CD14-positive monocyte (primary cell): ENCODE measurements around the gene RPS5. TPM values are rescaled to one million over a fixed set of nuclear protein-coding genes. Genes with fewer than 3 reads are reported as not detected.

ENCODE experiments used
- DNase-seq, 3 donors: peaks; one replicate each; pipeline ENCODE4 v3.0.0-alpha.2; 2011 to 2022
- H2AFZ ChIP-seq: 2 replicates; pipeline ENCODE4 v1.6.0; 2012; ENCODE audit warnings: mild to moderate bottlenecking, low read depth, low read length, inconsistent platforms; ENCODE audit not compliant: insufficient read depth, poor library complexity, severe bottlenecking
- H3K27ac ChIP-seq, 2 donors: 1 replicate in 1 of 2; 2 replicates in 1 of 2; pipeline ENCODE4 v1.5.1; 2012 to 2013; ENCODE audit warnings: low read length in 2 of 2, control low read depth in 1 of 2, inconsistent platforms in 1 of 2, low read depth in 1 of 2, mild to moderate bottlenecking in 1 of 2
- H3K27me3 ChIP-seq, 2 donors: one replicate each; pipeline versions ENCODE4 v1.6.0 to v1.6.1; 2011 to 2013; ENCODE audit warnings: low read length in 2 of 2; ENCODE audit not compliant: control insufficient read depth in 2 of 2, insufficient read depth in 2 of 2
- H3K36me3 ChIP-seq, 2 donors: replicated peaks in 1 of 2; 1 replicate in 1 of 2; 2 replicates in 1 of 2; pipeline versions ENCODE4 v1.5.1 to v1.6.1; 2012 to 2013; ENCODE audit warnings: low read length in 2 of 2, control low read depth in 1 of 2, inconsistent platforms in 1 of 2, mild to moderate bottlenecking in 1 of 2; ENCODE audit not compliant: insufficient read depth in 2 of 2, control insufficient read depth in 1 of 2
- H3K4me1 ChIP-seq, 2 donors: 1 replicate in 1 of 2; 2 replicates in 1 of 2; pipeline versions ENCODE4 v1.5.1 to v1.6.1; 2012 to 2013; ENCODE audit warnings: low read length in 2 of 2, control low read depth in 1 of 2, inconsistent platforms in 1 of 2, mild to moderate bottlenecking in 1 of 2, moderate library complexity in 1 of 2; ENCODE audit not compliant: insufficient read depth in 2 of 2, control insufficient read depth in 1 of 2
- H3K4me2 ChIP-seq: replicated peaks from 2 replicates; pipeline ENCODE3; 2012; ENCODE audit warnings: low read length, moderate library complexity, mild to moderate bottlenecking; ENCODE audit not compliant: poor library complexity, severe bottlenecking; ENCODE audit errors: extremely low read depth
- H3K4me3 ChIP-seq, 3 experiments: fragments of 200-600 bp in 1 of 3; sonication (generic) in 1 of 3; replicated peaks in 1 of 3; 1 replicate in 2 of 3; 2 replicates in 1 of 3; pipeline ENCODE4 v1.5.1; 2011 to 2013; ENCODE audit warnings: low read length in 3 of 3, mild to moderate bottlenecking in 3 of 3, control low read depth in 2 of 3, low read depth in 2 of 3, inconsistent platforms in 1 of 3, moderate library complexity in 1 of 3
- H3K79me2 ChIP-seq: 2 replicates; pipeline ENCODE4 v1.6.0; 2012; ENCODE audit warnings: mild to moderate bottlenecking, control low read depth, inconsistent platforms, low read length, moderate library complexity; ENCODE audit not compliant: insufficient read depth
- H3K9ac ChIP-seq: 2 replicates; pipeline ENCODE4 v1.6.0; 2017; ENCODE audit warnings: low read length, mild to moderate bottlenecking; ENCODE audit not compliant: insufficient read depth, poor library complexity, severe bottlenecking
- H3K9me3 ChIP-seq, 2 donors: replicated peaks in 1 of 2; 1 replicate in 1 of 2; 2 replicates in 1 of 2; pipeline versions ENCODE4 v1.5.1 to v1.6.1; 2012 to 2013; ENCODE audit warnings: low read length in 2 of 2, control low read depth in 1 of 2; ENCODE audit not compliant: control insufficient read depth in 1 of 2, insufficient read depth in 1 of 2
- H4K20me1 ChIP-seq: 2 replicates; pipeline ENCODE4 v1.6.0; 2012; ENCODE audit warnings: mild to moderate bottlenecking, low read length, control low read depth, moderate library complexity; ENCODE audit not compliant: insufficient read depth
- H3K27ac Mint-ChIP-seq, 7 donors: one replicate each; pipeline ENCODE4 v1.8.0; 2020; ENCODE audit warnings: mild to moderate bottlenecking in 7 of 7, mixed read lengths in 7 of 7, moderate library complexity in 6 of 7, inconsistent platforms in 2 of 7
- H3K27me3 Mint-ChIP-seq, 3 donors: one replicate each; pipeline ENCODE4 v1.8.0; 2021 to 2022; ENCODE audit warnings: low read depth in 3 of 3, mild to moderate bottlenecking in 3 of 3, mixed read lengths in 3 of 3, moderate library complexity in 3 of 3, inconsistent platforms in 1 of 3
- H3K36me3 Mint-ChIP-seq, 2 donors: one replicate each; pipeline ENCODE4 v1.8.0; 2020; ENCODE audit warnings: mixed read lengths in 2 of 2, inconsistent platforms in 1 of 2, mild to moderate bottlenecking in 1 of 2
- H3K4me1 Mint-ChIP-seq: one replicate; pipeline ENCODE4 v1.8.0; 2020; ENCODE audit warnings: mild to moderate bottlenecking, mixed read lengths
- H3K4me3 Mint-ChIP-seq, 2 donors: one replicate each; pipeline ENCODE4 v1.8.0; 2020; ENCODE audit warnings: mild to moderate bottlenecking in 2 of 2, mixed read lengths in 2 of 2, moderate library complexity in 1 of 2
- H3K9me3 Mint-ChIP-seq, 7 donors: one replicate each; pipeline ENCODE4 v1.8.0; 2020 to 2022; ENCODE audit warnings: mixed read lengths in 7 of 7, mild to moderate bottlenecking in 6 of 7, moderate library complexity in 6 of 7, inconsistent platforms in 2 of 7
- WGBS: methylation state at CpG from one replicate; pipeline ENCODE4 v1.1.5; 2013; ENCODE audit warnings: missing lambda C conversion rate; ENCODE audit not compliant: insufficient coverage; 5-methylcytosine and 5-hydroxymethylcytosine counted together
- intact Hi-C, 2 donors: fragments of 100-400 bp; cut with micrococcal nuclease; formaldehyde crosslinking; loops; one replicate each; pipeline versions ENCODE4 v1.15.0 to v1.15.1; 2023
- polyA plus RNA-seq, 3 donors: library from polyadenylated mRNA; depleted of rRNA in 1 of 3; unstranded in 2 of 3; stranded (reverse) in 1 of 3; fragments of 300-500 nt in 2 of 3; fragments of >200 nt in 1 of 3; fragmentation: Illumina TruSeq in 2 of 3; gene quantifications; 1 replicate in 2 of 3; 2 replicates in 1 of 3; pipeline ENCODE4 v1.2.3, GENCODE V29; 2012 to 2021
- TF ChIP-seq, protein P1 (sequence below): fragments of 200-600 bp; IDR thresholded peaks from one replicate; pipeline ENCODE4 v1.8.0; 2022; ENCODE audit warnings: antibody characterized with exemption, mild to moderate bottlenecking

The RPS5 gene
- polyA plus RNA-seq, 3 donors: 485 to 1,381 (median 580) TPM

DNA sequence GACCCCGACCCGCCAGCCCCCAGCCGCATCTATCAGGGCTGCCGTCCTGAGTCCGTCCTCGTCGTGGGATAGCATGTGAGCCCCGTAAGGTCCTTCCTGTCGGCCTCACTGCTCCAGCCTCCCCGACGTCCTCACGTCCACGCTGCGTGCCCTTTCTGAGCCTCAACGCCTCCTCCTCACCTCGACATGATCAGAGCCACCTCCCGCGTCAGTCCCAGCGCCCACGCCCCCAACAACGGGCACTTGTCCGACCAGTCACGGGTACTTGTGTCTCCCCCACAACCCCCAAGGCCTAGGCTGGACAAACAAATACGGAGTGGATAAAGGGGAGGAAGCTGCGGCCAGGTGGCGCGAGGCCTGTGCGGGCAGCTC is 25.2 kb upstream of the RPS5 start:
- peak overlapping the region; percentile 95 to 100 for H3K4me3 Mint-ChIP-seq
- H3K27me3 Mint-ChIP-seq: peaks cover 7 to 22% (median 12%) of the 10 kb centered on the region in 3 donors
- Histone ChIP-seq H2AFZ (peak overlapping the region; percentile 93), H3K27ac (peak overlapping the region; percentile 72 to 85), H3K4me2 (peak overlapping the region; percentile 85), H3K4me3 (peak overlapping the region; percentile 46 to 82 (median 64)), H3K9me3 (no peaks in the 10 kb centered on the region), H3K79me2 (no peaks in the 10 kb centered on the region), H3K4me1 (peaks cover 28 to 40% of the 10 kb centered on the region in 2 donors), H4K20me1 (no peaks in the 10 kb centered on the region), H3K36me3 (no peaks in the 10 kb centered on the region), H3K27me3 (peaks cover 0 to 9% of the 10 kb centered on the region in 2 donors), H3K9ac (peak overlapping the region; percentile 74)
- intact Hi-C loops: no loop called here
- no peaks in the 10 kb centered on the region for H3K36me3 Mint-ChIP-seq
- TF ChIP-seq, protein P1, sequence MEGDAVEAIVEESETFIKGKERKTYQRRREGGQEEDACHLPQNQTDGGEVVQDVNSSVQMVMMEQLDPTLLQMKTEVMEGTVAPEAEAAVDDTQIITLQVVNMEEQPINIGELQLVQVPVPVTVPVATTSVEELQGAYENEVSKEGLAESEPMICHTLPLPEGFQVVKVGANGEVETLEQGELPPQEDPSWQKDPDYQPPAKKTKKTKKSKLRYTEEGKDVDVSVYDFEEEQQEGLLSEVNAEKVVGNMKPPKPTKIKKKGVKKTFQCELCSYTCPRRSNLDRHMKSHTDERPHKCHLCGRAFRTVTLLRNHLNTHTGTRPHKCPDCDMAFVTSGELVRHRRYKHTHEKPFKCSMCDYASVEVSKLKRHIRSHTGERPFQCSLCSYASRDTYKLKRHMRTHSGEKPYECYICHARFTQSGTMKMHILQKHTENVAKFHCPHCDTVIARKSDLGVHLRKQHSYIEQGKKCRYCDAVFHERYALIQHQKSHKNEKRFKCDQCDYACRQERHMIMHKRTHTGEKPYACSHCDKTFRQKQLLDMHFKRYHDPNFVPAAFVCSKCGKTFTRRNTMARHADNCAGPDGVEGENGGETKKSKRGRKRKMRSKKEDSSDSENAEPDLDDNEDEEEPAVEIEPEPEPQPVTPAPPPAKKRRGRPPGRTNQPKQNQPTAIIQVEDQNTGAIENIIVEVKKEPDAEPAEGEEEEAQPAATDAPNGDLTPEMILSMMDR: no peak
- H3K4me1 Mint-ChIP-seq: peaks cover 27% of the 10 kb centered on the region
- peak overlapping the region; percentile 88 to 95 (median 95) for H3K27ac Mint-ChIP-seq
- peak; percentile 25 to 37 (median 26) for DNase-seq
- H3K9me3 Mint-ChIP-seq: peaks cover 0 to 7% (median 0%) of the 10 kb centered on the region in 7 donors
- WGBS: 6% methylated on average over 20 of the region's 28 CpGs

DNA sequence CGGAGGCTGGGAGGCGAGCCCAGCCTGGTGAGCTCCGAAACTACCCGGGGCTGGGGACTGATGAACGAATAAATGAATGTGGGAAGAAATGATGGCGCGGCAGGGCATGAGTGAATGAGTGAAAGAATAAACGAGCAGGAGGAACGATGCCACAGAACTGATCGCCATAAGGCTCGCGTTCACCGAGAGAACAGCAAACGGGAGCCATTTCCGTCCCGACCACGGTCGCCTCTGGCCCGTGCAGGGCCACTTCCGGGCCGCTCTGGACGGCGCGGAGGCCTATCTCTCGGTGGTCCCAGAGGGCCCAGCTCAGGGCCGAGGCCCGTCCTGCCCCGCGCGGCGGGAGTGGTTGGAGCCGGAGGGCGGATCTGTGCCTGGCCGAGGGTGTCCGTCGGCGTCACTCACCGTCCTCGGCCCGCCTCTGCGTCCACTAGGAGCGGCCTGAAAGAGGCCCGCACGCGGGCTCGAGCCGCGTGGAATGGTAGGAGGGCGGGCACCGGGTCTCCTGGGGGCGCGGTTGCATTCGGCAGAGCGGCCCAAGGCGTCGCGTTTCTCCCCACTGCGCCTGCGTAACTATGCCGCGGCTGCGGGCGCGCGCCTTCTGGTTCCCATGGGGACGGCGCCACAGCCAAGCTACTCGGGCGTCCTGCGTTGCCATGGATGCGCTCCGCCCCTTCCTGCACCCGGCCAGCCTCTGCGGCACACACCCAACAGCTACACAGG is 24.6 kb upstream of the RPS5 start, which contains the start of gene ZNF497:
Gene ZNF497, minus strand, starts transcription at position 480 of the 723 bp plus-strand sequence. CDS start 5,116 bp downstream, outside the sequence.
- peak within 1 kb of the TSS; percentile 46 to 82 (median 64) for H3K4me3 ChIP-seq
- peaks cover 0 to 5% of the 10 kb centered on the region in 2 donors for H3K27me3 ChIP-seq
- TF ChIP-seq, protein P1: no peak
- peak within 1 kb of the TSS; percentile 72 to 85 for H3K27ac ChIP-seq
- peaks cover 2 to 16% (median 7%) of the 10 kb centered on the region in 3 donors for H3K27me3 Mint-ChIP-seq
- peaks cover 0 to 2% of the 10 kb centered on the region in 2 donors for H3K9me3 ChIP-seq
- H3K36me3 Mint-ChIP-seq: no peaks in the 10 kb centered on the region
- peak within 1 kb of the TSS; percentile 88 to 95 (median 95) for H3K27ac Mint-ChIP-seq
- no peaks in the 10 kb centered on the region for H3K36me3 ChIP-seq
- peaks cover 26 to 36% of the 10 kb centered on the region in 2 donors for H3K4me1 ChIP-seq
- H2AFZ ChIP-seq: peak within 1 kb of the TSS; percentile 93
- under 1% methylated on average over 74 of the region's 74 CpGs for WGBS
- no peaks in the 10 kb centered on the region for H4K20me1 ChIP-seq
- H3K4me3 Mint-ChIP-seq: peak within 1 kb of the TSS; percentile 95 to 100
- H3K4me2 ChIP-seq: peak within 1 kb of the TSS; percentile 85
- H3K9me3 Mint-ChIP-seq: peaks cover 0 to 4% (median 0%) of the 10 kb centered on the region in 7 donors
- H3K79me2 ChIP-seq: no peaks in the 10 kb centered on the region
- intact Hi-C loops: no loop called here
- peak within 1 kb of the TSS; percentile 74 for H3K9ac ChIP-seq
- peaks cover 22% of the 10 kb centered on the region for H3K4me1 Mint-ChIP-seq
- DNase-seq: peak; percentile 93 to 96 (median 94)
